Measurements from ENCODE around the gene ACTN1.

- no peak for TF ChIP-seq CTCF (IDR thresholded peaks at IDR 0.05)
- no peak for TF ChIP-seq POLR2A (IDR thresholded peaks at IDR 0.05)
Measured at GRCh38 chr14:68880581-68881105, 98.5 kb downstream of the ACTN1 start.
